Thoracic aorta (tissue), 2 donors: ENCODE data around the gene RAB3B. TPM values are rescaled to one million over a fixed set of nuclear protein-coding genes. Genes with fewer than 3 reads are reported as not detected.

Source experiments
- ATAC-seq: fragments of 150-250 bp; one replicate; pipeline ENCODE4 v1.8.0; 2017; ENCODE audit warnings: low read depth; ENCODE audit not compliant: insufficient number of reproducible peaks, low FRiP score
- DNase-seq: peaks from one replicate; pipeline ENCODE4 v3.0.0-alpha.2; 2020; ENCODE audit warnings: low spot score
- H3K27ac ChIP-seq, 2 donors: fragments of 200-600 bp; sonication (generic); 1 replicate in 1 of 2; 2 replicates in 1 of 2; pipeline ENCODE4 v1.5.1; 2016; ENCODE audit warnings: mild to moderate bottlenecking in 2 of 2, moderate library complexity in 2 of 2
- H3K27me3 ChIP-seq: fragments of 200-600 bp; sonication (generic); replicated peaks from 2 replicates; pipeline ENCODE4 v1.6.0; 2016; ENCODE audit warnings: mild to moderate bottlenecking; ENCODE audit not compliant: insufficient read depth
- H3K36me3 ChIP-seq: fragments of 200-600 bp; sonication (generic); one replicate; pipeline ENCODE4 v1.5.1; 2016
- H3K4me1 ChIP-seq, 2 donors: fragments of 200-600 bp; sonication (generic); 1 replicate in 1 of 2; 2 replicates in 1 of 2; pipeline versions ENCODE4 v1.5.1 to v1.6.0; 2016; ENCODE audit warnings: low read depth in 2 of 2, mild to moderate bottlenecking in 1 of 2; ENCODE audit not compliant: control insufficient read depth in 1 of 2
- H3K4me3 ChIP-seq: fragments of 200-600 bp; sonication (generic); 2 replicates; pipeline ENCODE4 v1.5.1; 2016; ENCODE audit warnings: mild to moderate bottlenecking
- H3K9me3 ChIP-seq: fragments of 200-600 bp; sonication (generic); 2 replicates; pipeline ENCODE4 v1.5.1; 2016
- CTCF ChIP-seq: fragments of 200-600 bp; sonication (generic); IDR thresholded peaks from one replicate; pipeline ENCODE4 v1.5.1; 2019; ENCODE audit warnings: antibody characterized with exemption
- total RNA-seq, 2 donors: library from RNA; depleted of rRNA; stranded (reverse); fragments of >200 nt; gene quantifications; one replicate each; pipeline versions ENCODE4 v1.1.0 to v1.2.3, GENCODE V29; 2016

RAB3B gene
- total RNA-seq, 2 donors from 2014 or later, result not detected

GRCh38 chr1:51954783-51955182, 35.7 kb downstream of the RAB3B start:
- Histone ChIP-seq H3K36me3 (no peaks in the 10 kb centered on the region), H3K4me3 (no peak overlapping the region), H3K27ac (no peak overlapping the region), H3K27me3 (no peaks in the 10 kb centered on the region), H3K9me3 (no peaks in the 10 kb centered on the region), H3K4me1 (no peaks in the 10 kb centered on the region)
- no peak for ATAC-seq
- no peak for DNase-seq
- TF ChIP-seq CTCF, result no peak

GRCh38 chr1:51953079-51953478, 37.4 kb downstream of the RAB3B start:
- H3K27ac ChIP-seq, result no peak overlapping the region
- DNase-seq, result no peak
- no peak for TF ChIP-seq CTCF
- no peak for ATAC-seq
- H3K4me3 ChIP-seq, result no peak overlapping the region
- no peaks in the 10 kb centered on the region for H3K9me3 ChIP-seq
- H3K27me3 ChIP-seq, result no peaks in the 10 kb centered on the region
- H3K4me1 ChIP-seq, result no peaks in the 10 kb centered on the region
- H3K36me3 ChIP-seq, result no peaks in the 10 kb centered on the region

- H3K36me3 ChIP-seq, result no peaks in the 10 kb centered on the region
- no peak overlapping the region for H3K27ac ChIP-seq
- H3K4me1 ChIP-seq, result no peaks in the 10 kb centered on the region
- ATAC-seq, result no peak
- H3K27me3 ChIP-seq, result no peaks in the 10 kb centered on the region
- H3K9me3 ChIP-seq, result no peaks in the 10 kb centered on the region
- no peak for DNase-seq
- H3K4me3 ChIP-seq, result no peak overlapping the region
- no peak for TF ChIP-seq CTCF
These were observed 37.9 kb downstream of the RAB3B start for GRCh38 chr1:51952638-51953037.

GRCh38 chr1:51950701-51951100, 39.8 kb downstream of the RAB3B start:
- DNase-seq, result no peak
- no peak overlapping the region for H3K4me3 ChIP-seq
- no peak overlapping the region for H3K27ac ChIP-seq
- H3K4me1 ChIP-seq, result no peaks in the 10 kb centered on the region
- no peak for ATAC-seq
- no peak for TF ChIP-seq CTCF
- H3K9me3 ChIP-seq, result no peaks in the 10 kb centered on the region
- no peaks in the 10 kb centered on the region for H3K36me3 ChIP-seq
- no peaks in the 10 kb centered on the region for H3K27me3 ChIP-seq

GRCh38 chr1:51949014-51949702, 41.3 kb downstream of the RAB3B start:
- no peak overlapping the region for H3K4me3 ChIP-seq
- TF ChIP-seq CTCF, result no peak
- ATAC-seq (no peak), DNase-seq (no peak)
- no peaks in the 10 kb centered on the region for H3K4me1 ChIP-seq
- no peaks in the 10 kb centered on the region for H3K9me3 ChIP-seq
- no peaks in the 10 kb centered on the region for H3K27me3 ChIP-seq
- H3K27ac ChIP-seq, result no peak overlapping the region
- no peaks in the 10 kb centered on the region for H3K36me3 ChIP-seq
